ENCODE data around the gene TRIM49D1. TPM values are rescaled to one million over a fixed set of nuclear protein-coding genes. Genes with fewer than 3 reads are reported as not detected.
"Not testable (repeated sequence)": the region's sequence is repeated elsewhere in the genome, so short reads cannot be mapped to it uniquely, and the experiment has no call there.

The TRIM49D1 gene
- not detected for polyA plus RNA-seq
- long read RNA-seq, donor 1, result 0 reads
- long read RNA-seq, donor 2, result 0 reads
- long read RNA-seq, donor 3, result 0 reads
- long read RNA-seq, donor 4, result 0 reads
- long read RNA-seq, donor 5, result 0 reads
- long read RNA-seq, donor 6, result 0 reads
- long read RNA-seq, donor 7, result 0 reads
- long read RNA-seq, donor 8, result 0 reads
- long read RNA-seq, donor 9, result 0 reads
- long read RNA-seq, donor 10, result 0 reads

- no peaks in the 10 kb centered on the region for H3K36me3 ChIP-seq (ENCODE audit: control insufficient read depth in 3 of 3, insufficient read depth in 2 of 3, low read depth in 1 of 3, low read length in 3 of 3)
- FAIRE-seq (no peak), DNase-seq (peak in 1 of 2 donors; percentile 0)
- H3K4me1 ChIP-seq (ENCODE audit: control insufficient read depth in 3 of 3, insufficient read depth in 2 of 3, low read depth in 1 of 3, low read length in 2 of 3), result no peaks in the 10 kb centered on the region
- H3K9me3 ChIP-seq (ENCODE audit: control insufficient read depth in 2 of 2, insufficient read depth in 1 of 2, low read depth in 1 of 2, low read length in 1 of 2), result no peaks in the 10 kb centered on the region
- no peak within 1 kb of the TSS for H3K4me3 ChIP-seq (ENCODE audit: low read depth in 1 of 3, low read length in 3 of 3)
- no peak within 1 kb of the TSS for H3K27ac ChIP-seq (ENCODE audit: low read depth in 1 of 3, low read length in 2 of 3)
- no peaks in the 10 kb centered on the region for H3K27me3 ChIP-seq (ENCODE audit: control insufficient read depth in 3 of 3, insufficient read depth in 3 of 3, low read length in 3 of 3)
- 33 to 66% (median 34%) methylated on average over 3 of the region's 3 CpGs for WGBS, 3 donors
Measured at GRCh38 chr11:89922195-89922660, at the start of gene TRIM49D1. TRIM49D1 (minus strand) TSS chr11:89922245; CDS start chr11:89917710, 4,535 bp downstream.

- H3K27ac ChIP-seq (ENCODE audit: low read depth in 1 of 3, low read length in 2 of 3); H3K36me3 ChIP-seq (ENCODE audit: control insufficient read depth in 3 of 3, insufficient read depth in 2 of 3, low read depth in 1 of 3, low read length in 3 of 3); DNase-seq; H3K4me3 ChIP-seq (ENCODE audit: low read depth in 1 of 3, low read length in 3 of 3); H3K27me3 ChIP-seq (ENCODE audit: control insufficient read depth in 3 of 3, insufficient read depth in 3 of 3, low read length in 3 of 3); FAIRE-seq; H3K4me1 ChIP-seq (ENCODE audit: control insufficient read depth in 3 of 3, insufficient read depth in 2 of 3, low read depth in 1 of 3, low read length in 2 of 3); H3K9me3 ChIP-seq (ENCODE audit: control insufficient read depth in 2 of 2, insufficient read depth in 1 of 2, low read depth in 1 of 2, low read length in 1 of 2): not testable (repeated sequence)
- WGBS, 3 donors, result no CpG with 5 or more reads among the region's 4 CpGs
Measured at GRCh38 chr11:89965737-89966136, 43.7 kb upstream of the TRIM49D1 start, which contains the start of gene TRIM64. TRIM64 (plus strand) TSS chr11:89966037; CDS start chr11:89968504, 2,467 bp downstream.

GRCh38 chr11:89960833-89961232 lies 38.8 kb upstream of the TRIM49D1 start:
- H3K27me3 ChIP-seq (ENCODE audit: control insufficient read depth in 3 of 3, insufficient read depth in 3 of 3, low read length in 3 of 3); H3K4me1 ChIP-seq (ENCODE audit: control insufficient read depth in 3 of 3, insufficient read depth in 2 of 3, low read depth in 1 of 3, low read length in 2 of 3); H3K27ac ChIP-seq (ENCODE audit: low read depth in 1 of 3, low read length in 2 of 3); H3K9me3 ChIP-seq (ENCODE audit: control insufficient read depth in 2 of 2, insufficient read depth in 1 of 2, low read depth in 1 of 2, low read length in 1 of 2); H3K36me3 ChIP-seq (ENCODE audit: control insufficient read depth in 3 of 3, insufficient read depth in 2 of 3, low read depth in 1 of 3, low read length in 3 of 3); H3K4me3 ChIP-seq (ENCODE audit: low read depth in 1 of 3, low read length in 3 of 3); DNase-seq; FAIRE-seq: not testable (repeated sequence)
- WGBS, 3 donors, result 75 to 90% (median 81%) methylated on average over 3 to 4 of the region's 6 CpGs

GRCh38 chr11:89923764-89924163 lies 1.7 kb upstream of the TRIM49D1 start, which contains the start of gene TRIM49D2:
TRIM49D2 (plus strand) TSS chr11:89924064; CDS start chr11:89926762, 2,698 bp downstream.
- WGBS, 3 donors, result 87 to 94% (median 93%) methylated on average over 2 of the region's 6 CpGs
- not testable (repeated sequence) for H3K27ac ChIP-seq (ENCODE audit: low read depth in 1 of 3, low read length in 2 of 3); H3K36me3 ChIP-seq (ENCODE audit: control insufficient read depth in 3 of 3, insufficient read depth in 2 of 3, low read depth in 1 of 3, low read length in 3 of 3); DNase-seq; H3K27me3 ChIP-seq (ENCODE audit: control insufficient read depth in 3 of 3, insufficient read depth in 3 of 3, low read length in 3 of 3); H3K9me3 ChIP-seq (ENCODE audit: control insufficient read depth in 2 of 2, insufficient read depth in 1 of 2, low read depth in 1 of 2, low read length in 1 of 2); H3K4me1 ChIP-seq (ENCODE audit: control insufficient read depth in 3 of 3, insufficient read depth in 2 of 3, low read depth in 1 of 3, low read length in 2 of 3); FAIRE-seq; H3K4me3 ChIP-seq (ENCODE audit: low read depth in 1 of 3, low read length in 3 of 3)

GRCh38 chr11:89900809-89901208 lies 21.2 kb downstream of the TRIM49D1 start:
- WGBS, 3 donors, result 89 to 100% (median 93%) methylated on average over 1 to 10 of the region's 14 CpGs
- H3K4me1 ChIP-seq (ENCODE audit: control insufficient read depth in 3 of 3, insufficient read depth in 2 of 3, low read depth in 1 of 3, low read length in 2 of 3); H3K4me3 ChIP-seq (ENCODE audit: low read depth in 1 of 3, low read length in 3 of 3); H3K27ac ChIP-seq (ENCODE audit: low read depth in 1 of 3, low read length in 2 of 3); FAIRE-seq; H3K9me3 ChIP-seq (ENCODE audit: control insufficient read depth in 2 of 2, insufficient read depth in 1 of 2, low read depth in 1 of 2, low read length in 1 of 2); H3K27me3 ChIP-seq (ENCODE audit: control insufficient read depth in 3 of 3, insufficient read depth in 3 of 3, low read length in 3 of 3); DNase-seq; H3K36me3 ChIP-seq (ENCODE audit: control insufficient read depth in 3 of 3, insufficient read depth in 2 of 3, low read depth in 1 of 3, low read length in 3 of 3): not testable (repeated sequence)

GRCh38 chr11:89893245-89893644 lies 28.8 kb downstream of the TRIM49D1 start:
- not testable (repeated sequence) for H3K27ac ChIP-seq (ENCODE audit: low read depth in 1 of 3, low read length in 2 of 3); H3K4me3 ChIP-seq (ENCODE audit: low read depth in 1 of 3, low read length in 3 of 3); DNase-seq; H3K9me3 ChIP-seq (ENCODE audit: control insufficient read depth in 2 of 2, insufficient read depth in 1 of 2, low read depth in 1 of 2, low read length in 1 of 2); H3K4me1 ChIP-seq (ENCODE audit: control insufficient read depth in 3 of 3, insufficient read depth in 2 of 3, low read depth in 1 of 3, low read length in 2 of 3); H3K36me3 ChIP-seq (ENCODE audit: control insufficient read depth in 3 of 3, insufficient read depth in 2 of 3, low read depth in 1 of 3, low read length in 3 of 3); FAIRE-seq; H3K27me3 ChIP-seq (ENCODE audit: control insufficient read depth in 3 of 3, insufficient read depth in 3 of 3, low read length in 3 of 3)
- WGBS, 3 donors, result 68 to 87% (median 80%) methylated on average over 2 of the region's 3 CpGs

- not testable (repeated sequence) for DNase-seq; H3K36me3 ChIP-seq (ENCODE audit: control insufficient read depth in 3 of 3, insufficient read depth in 2 of 3, low read depth in 1 of 3, low read length in 3 of 3); H3K4me1 ChIP-seq (ENCODE audit: control insufficient read depth in 3 of 3, insufficient read depth in 2 of 3, low read depth in 1 of 3, low read length in 2 of 3); H3K27ac ChIP-seq (ENCODE audit: low read depth in 1 of 3, low read length in 2 of 3); H3K9me3 ChIP-seq (ENCODE audit: control insufficient read depth in 2 of 2, insufficient read depth in 1 of 2, low read depth in 1 of 2, low read length in 1 of 2); FAIRE-seq; H3K27me3 ChIP-seq (ENCODE audit: control insufficient read depth in 3 of 3, insufficient read depth in 3 of 3, low read length in 3 of 3); H3K4me3 ChIP-seq (ENCODE audit: low read depth in 1 of 3, low read length in 3 of 3)
- 87 to 94% (median 87%) methylated on average over 4 to 6 of the region's 6 CpGs for WGBS, 3 donors
Measured at GRCh38 chr11:89877511-89877910, 44.5 kb downstream of the TRIM49D1 start.

GRCh38 chr11:89872588-89872987 lies 49.5 kb downstream of the TRIM49D1 start:
- not testable (repeated sequence) for DNase-seq; H3K9me3 ChIP-seq (ENCODE audit: control insufficient read depth in 2 of 2, insufficient read depth in 1 of 2, low read depth in 1 of 2, low read length in 1 of 2); H3K36me3 ChIP-seq (ENCODE audit: control insufficient read depth in 3 of 3, insufficient read depth in 2 of 3, low read depth in 1 of 3, low read length in 3 of 3); FAIRE-seq; H3K27ac ChIP-seq (ENCODE audit: low read depth in 1 of 3, low read length in 2 of 3); H3K4me1 ChIP-seq (ENCODE audit: control insufficient read depth in 3 of 3, insufficient read depth in 2 of 3, low read depth in 1 of 3, low read length in 2 of 3); H3K4me3 ChIP-seq (ENCODE audit: low read depth in 1 of 3, low read length in 3 of 3); H3K27me3 ChIP-seq (ENCODE audit: control insufficient read depth in 3 of 3, insufficient read depth in 3 of 3, low read length in 3 of 3)
- 69 to 75% (median 71%) methylated on average over 2 of the region's 2 CpGs for whole genome bisulfite sequencing, 3 donors

- not testable (repeated sequence) for H3K4me1 ChIP-seq (ENCODE audit: control insufficient read depth in 3 of 3, insufficient read depth in 2 of 3, low read depth in 1 of 3, low read length in 2 of 3); H3K36me3 ChIP-seq (ENCODE audit: control insufficient read depth in 3 of 3, insufficient read depth in 2 of 3, low read depth in 1 of 3, low read length in 3 of 3); DNase-seq; H3K4me3 ChIP-seq (ENCODE audit: low read depth in 1 of 3, low read length in 3 of 3); H3K27ac ChIP-seq (ENCODE audit: low read depth in 1 of 3, low read length in 2 of 3); FAIRE-seq; H3K9me3 ChIP-seq (ENCODE audit: control insufficient read depth in 2 of 2, insufficient read depth in 1 of 2, low read depth in 1 of 2, low read length in 1 of 2); H3K27me3 ChIP-seq (ENCODE audit: control insufficient read depth in 3 of 3, insufficient read depth in 3 of 3, low read length in 3 of 3)
- 17 to 38% (median 23%) methylated on average over 8 to 11 of the region's 35 CpGs for WGBS, 3 donors
Measured at GRCh38 chr11:89865223-89865622, 56.8 kb downstream of the TRIM49D1 start.

All from small intestine (tissue), 16 donors.